Activated CD8-positive, alpha-beta T cell treated with anti-CD3 and anti-CD28 coated beads for 36 hours (primary cell): ENCODE results near the gene DLL4. TPM values are rescaled to one million over a fixed set of nuclear protein-coding genes. Genes with fewer than 3 reads are reported as not detected.
A peak's percentile ranks its signal among the peaks of the same experiment; 100 is the strongest.

Source experiments
- ATAC-seq: fragments of 200-7000 bp; cut with Tn5 transposase; one replicate; pipeline ENCODE4 v1.10.0; 2021; ENCODE audit warnings: mild to moderate bottlenecking, moderate library complexity
- CTCF ChIA-PET: fragments of 350-600 bp; sonication (Branson Sonifier 250); formaldehyde crosslinking; loops from one replicate; lab custom pipeline; 2021; ENCODE audit warnings: antibody characterized with exemption; lab: Charles Lee
- POLR2A ChIA-PET: fragments of 350-600 bp; sonication (Branson Sonifier 250); formaldehyde crosslinking; loops from one replicate; lab custom pipeline; 2021; ENCODE audit warnings: antibody characterized with exemption; lab: Charles Lee
- DNase-seq: peaks from one replicate; pipeline ENCODE4 v3.0.0-alpha.2; 2020
- H3K27ac Mint-ChIP-seq: one replicate; pipeline ENCODE4 v1.8.0; 2021; ENCODE audit warnings: mild to moderate bottlenecking, mixed read lengths
- H3K27me3 Mint-ChIP-seq: one replicate; pipeline ENCODE4 v1.8.0; 2021; ENCODE audit warnings: mixed read lengths
- H3K36me3 Mint-ChIP-seq: one replicate; pipeline ENCODE4 v1.8.0; 2021; ENCODE audit warnings: low read depth, mixed read lengths
- H3K4me1 Mint-ChIP-seq: one replicate; pipeline ENCODE4 v1.8.0; 2021; ENCODE audit warnings: low read depth, mixed read lengths
- H3K4me3 Mint-ChIP-seq: one replicate; pipeline ENCODE4 v1.8.0; 2021; ENCODE audit warnings: mild to moderate bottlenecking, moderate library complexity, mixed read lengths
- H3K9me3 Mint-ChIP-seq: one replicate; pipeline ENCODE4 v1.8.0; 2021; ENCODE audit warnings: mixed read lengths
- CTCF ChIP-seq: fragments of 200-600 bp; IDR thresholded peaks from one replicate; pipeline ENCODE4 v1.8.0; 2022; ENCODE audit warnings: antibody characterized with exemption, mild to moderate bottlenecking
- intact Hi-C: fragments of 100-400 bp; cut with micrococcal nuclease; formaldehyde crosslinking; loops from one replicate; pipeline ENCODE4 v1.10.0; 2022
- total RNA-seq, 2 experiments: library from RNA; stranded (reverse); gene quantifications; one replicate each; pipeline ENCODE4 v1.2.3, GENCODE V29; 2021

The DLL4 gene
- total RNA-seq, 2 experiments from 2014 or later, result not detected

GRCh38 chr15:40934457-40934856 is 5.3 kb downstream of the DLL4 start:
- POLR2A ChIA-PET, result no interaction called here

GRCh38 chr15:40936234-40936708 is 7.1 kb downstream of the DLL4 start:
- no peak for TF ChIP-seq CTCF
- Mint-ChIP-seq H3K27ac (no peak overlapping the region), H3K9me3 (no peaks in the 10 kb centered on the region), H3K4me1 (peaks cover 15% of the 10 kb centered on the region), H3K36me3 (no peaks in the 10 kb centered on the region), H3K27me3 (peaks cover 11% of the 10 kb centered on the region), H3K4me3 (no peak overlapping the region)
- CTCF ChIA-PET, result interaction anchor here (0.9 kb wide), 1 partner anchor 32 kb away, joined by 3 read pairs; no protein-coding TSS in a partner anchor
- DNase-seq (no peak), ATAC-seq (no peak)
- POLR2A ChIA-PET, result interaction anchor here (0.9 to 1.3 kb wide), 2 partner anchors 16 to 18 kb away, joined by 3 read pairs; no protein-coding TSS in a partner anchor
- intact Hi-C loops, result no loop called here

More at GRCh38 chr15:40934457-40934856, 5.3 kb downstream of the DLL4 start:
- DNase-seq (no peak), ATAC-seq (no peak)
- Mint-ChIP-seq H3K27me3 (peaks cover 27% of the 10 kb centered on the region), H3K4me3 (no peak overlapping the region), H3K9me3 (no peaks in the 10 kb centered on the region), H3K4me1 (peaks cover 21% of the 10 kb centered on the region), H3K27ac (no peak overlapping the region), H3K36me3 (no peaks in the 10 kb centered on the region)
- no peak for TF ChIP-seq CTCF
- intact Hi-C loops, result no loop called here
- CTCF ChIA-PET, result interaction anchor here (0.9 to 1.0 kb wide), 2 partner anchors 30 to 75 kb away, joined by 3 read pairs; no protein-coding TSS in a partner anchor

- no peak for TF ChIP-seq CTCF
- intact Hi-C loops, result no loop called here
- DNase-seq, result no peak
- no peaks in the 10 kb centered on the region for H3K9me3 Mint-ChIP-seq
- no peak overlapping the region for H3K27ac Mint-ChIP-seq
- H3K36me3 Mint-ChIP-seq, result no peaks in the 10 kb centered on the region
- CTCF ChIA-PET, result interaction anchor here (0.9 kb wide), 1 partner anchor 33 kb away, joined by 3 read pairs; no protein-coding TSS in a partner anchor
- POLR2A ChIA-PET, result interaction anchor here (0.9 kb wide), 1 partner anchor 18 kb away, joined by 3 read pairs; no protein-coding TSS in a partner anchor
- no peak for ATAC-seq
- H3K4me1 Mint-ChIP-seq, result peaks cover 13% of the 10 kb centered on the region
- no peak overlapping the region for H3K4me3 Mint-ChIP-seq
- peaks cover 4% of the 10 kb centered on the region for H3K27me3 Mint-ChIP-seq
These were observed 7.8 kb downstream of the DLL4 start for GRCh38 chr15:40936709-40937666.

- no peak for DNase-seq
- ATAC-seq, result no peak
- no peaks in the 10 kb centered on the region for H3K36me3 Mint-ChIP-seq
- TF ChIP-seq CTCF, result peak; percentile 40
- CTCF ChIA-PET, result interaction anchor here (5.9 kb wide), 1 partner anchor 33 kb away, joined by 88 read pairs; no protein-coding TSS in a partner anchor
- POLR2A ChIA-PET, result no interaction called here
- intact Hi-C loops, result no loop called here
- peaks cover 17% of the 10 kb centered on the region for H3K4me1 Mint-ChIP-seq
- H3K27me3 Mint-ChIP-seq, result no peaks in the 10 kb centered on the region
- no peaks in the 10 kb centered on the region for H3K9me3 Mint-ChIP-seq
- H3K4me3 Mint-ChIP-seq, result no peak overlapping the region
- H3K27ac Mint-ChIP-seq, result no peak overlapping the region
These were observed 8.8 kb downstream of the DLL4 start for GRCh38 chr15:40937762-40938535.
